GM20431 (cell line): Measurements from ENCODE around the gene SERPINH1.

Source experiments
- in situ Hi-C: fragments of 300-500 bp; cut with MseI, MboI; formaldehyde crosslinking; loops from one replicate; pipeline ENCODE4 v1.15.0; 2020; ENCODE audit warnings: low sequenced_read_pairs; ENCODE audit not compliant: unreplicated experiment

Gene SERPINH1

GRCh38 chr11:75591966-75592365 is 29.9 kb downstream of the SERPINH1 start:
- in situ Hi-C loops = no loop called here

GRCh38 chr11:75592715-75593114 is 30.7 kb downstream of the SERPINH1 start:
- in situ Hi-C loops = no loop called here

- in situ Hi-C loops = no loop called here
Measured at GRCh38 chr11:75593286-75593915, 31.3 kb downstream of the SERPINH1 start.

GRCh38 chr11:75594211-75594610 is 32.2 kb downstream of the SERPINH1 start:
- in situ Hi-C loops = no loop called here

- in situ Hi-C loops = no loop called here
Measured at GRCh38 chr11:75595429-75595828, 33.4 kb downstream of the SERPINH1 start.

GRCh38 chr11:75596914-75597313 is 34.9 kb downstream of the SERPINH1 start:
- in situ Hi-C loops = no loop called here

GRCh38 chr11:75597636-75598035 is 35.6 kb downstream of the SERPINH1 start:
- in situ Hi-C loops = no loop called here

- in situ Hi-C loops = no loop called here
Measured at GRCh38 chr11:75598264-75598663, 36.2 kb downstream of the SERPINH1 start.

- in situ Hi-C loops = no loop called here
Measured at GRCh38 chr11:75598900-75599299, 36.8 kb downstream of the SERPINH1 start.

- in situ Hi-C loops = no loop called here
Measured at GRCh38 chr11:75600356-75600755, 38.3 kb downstream of the SERPINH1 start.

GRCh38 chr11:75601494-75601893 is 39.4 kb downstream of the SERPINH1 start:
- in situ Hi-C loops = no loop called here

- in situ Hi-C loops = no loop called here
Measured at GRCh38 chr11:75602951-75603350, 40.9 kb downstream of the SERPINH1 start.

- in situ Hi-C loops = no loop called here
Measured at GRCh38 chr11:75603791-75604736, 42.0 kb downstream of the SERPINH1 start.

- in situ Hi-C loops = no loop called here
Measured at GRCh38 chr11:75606099-75606498, 44.0 kb downstream of the SERPINH1 start.

- in situ Hi-C loops = no loop called here
Measured at GRCh38 chr11:75611823-75612222, 49.8 kb downstream of the SERPINH1 start.

GRCh38 chr11:75615751-75616150 is 53.7 kb downstream of the SERPINH1 start:
- in situ Hi-C loops = no loop called here

GRCh38 chr11:75616281-75616680 is 54.2 kb downstream of the SERPINH1 start:
- in situ Hi-C loops = no loop called here
